HAP-1 (cell line): Measurements from ENCODE around the gene COX20.

Experiments used
- DNase-seq, 2 experiments: peaks; one replicate each; pipeline ENCODE4 v3.0.0-alpha.2; 2016 to 2020; ENCODE audit warnings: low spot score in 2 of 2
- H3K27me3 ChIP-seq: fragments of 250-450 bp; sonication (Bioruptor Pico); 2 replicates; pipeline ENCODE4 v1.5.1; 2020; ENCODE audit warnings: low read depth, mild to moderate bottlenecking, moderate library complexity
- H3K36me3 ChIP-seq: fragments of 250-450 bp; sonication (Bioruptor Pico); replicated peaks from 2 replicates; pipeline ENCODE4 v1.5.1; 2020; ENCODE audit warnings: mild to moderate bottlenecking
- H3K4me1 ChIP-seq: fragments of 250-450 bp; sonication (Bioruptor Pico); 2 replicates; pipeline ENCODE4 v1.5.1; 2020; ENCODE audit warnings: mild to moderate bottlenecking
- H3K4me3 ChIP-seq: fragments of 250-450 bp; sonication (Bioruptor Pico); 2 replicates; pipeline ENCODE4 v1.5.1; 2020; ENCODE audit warnings: mild to moderate bottlenecking, moderate library complexity
- H3K9me3 ChIP-seq: fragments of 250-450 bp; sonication (Bioruptor Pico); 2 replicates; pipeline ENCODE4 v1.5.1; 2020; ENCODE audit warnings: mild to moderate bottlenecking, moderate library complexity
- in situ Hi-C: fragments of 300-500 bp; cut with MboI; formaldehyde crosslinking; loops from 3 replicates; pipeline ENCODE4 v1.14.3; 2020; ENCODE audit warnings: low sequenced_read_pairs, inconsistent platforms, mixed read lengths

COX20 gene

GRCh38 chr1:244893836-244894235 lies 58.4 kb downstream of the COX20 start:
- H3K27me3 ChIP-seq: no peaks in the 10 kb centered on the region
- no peak for DNase-seq
- H3K9me3 ChIP-seq: no peaks in the 10 kb centered on the region
- no peaks in the 10 kb centered on the region for H3K36me3 ChIP-seq
- in situ Hi-C loops: no loop called here
- no peaks in the 10 kb centered on the region for H3K4me1 ChIP-seq
- no peak overlapping the region for H3K4me3 ChIP-seq
